ENCODE data around the gene SIGLEC15.

DNA sequence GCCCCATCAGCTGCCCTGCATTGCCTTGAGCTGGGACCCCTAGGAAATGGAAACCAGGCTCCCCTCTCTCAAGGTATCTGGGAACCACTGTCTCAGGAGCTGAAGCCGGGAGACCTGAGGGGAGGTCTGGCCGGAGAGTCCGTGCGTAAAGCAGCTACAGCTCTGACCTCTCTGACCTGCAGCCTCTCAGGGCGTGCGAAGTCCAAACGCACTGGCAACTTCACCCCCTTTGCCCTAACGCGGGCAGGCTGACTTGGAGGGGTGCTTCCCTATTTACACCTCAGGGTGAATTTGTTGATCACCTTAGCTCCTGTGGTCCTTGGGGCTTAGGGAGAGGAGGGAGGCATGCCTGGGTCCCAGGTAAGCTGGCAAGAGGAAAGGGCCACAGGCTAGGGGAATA lies 17.5 kb downstream of the SIGLEC15 start:
- TF ChIP-seq POLR2AphosphoS5 (IDR thresholded peaks at IDR 0.05) (no peak), POLR2A (IDR thresholded peaks at IDR 0.05) (no peak)
- TF ChIP-seq, protein P1, sequence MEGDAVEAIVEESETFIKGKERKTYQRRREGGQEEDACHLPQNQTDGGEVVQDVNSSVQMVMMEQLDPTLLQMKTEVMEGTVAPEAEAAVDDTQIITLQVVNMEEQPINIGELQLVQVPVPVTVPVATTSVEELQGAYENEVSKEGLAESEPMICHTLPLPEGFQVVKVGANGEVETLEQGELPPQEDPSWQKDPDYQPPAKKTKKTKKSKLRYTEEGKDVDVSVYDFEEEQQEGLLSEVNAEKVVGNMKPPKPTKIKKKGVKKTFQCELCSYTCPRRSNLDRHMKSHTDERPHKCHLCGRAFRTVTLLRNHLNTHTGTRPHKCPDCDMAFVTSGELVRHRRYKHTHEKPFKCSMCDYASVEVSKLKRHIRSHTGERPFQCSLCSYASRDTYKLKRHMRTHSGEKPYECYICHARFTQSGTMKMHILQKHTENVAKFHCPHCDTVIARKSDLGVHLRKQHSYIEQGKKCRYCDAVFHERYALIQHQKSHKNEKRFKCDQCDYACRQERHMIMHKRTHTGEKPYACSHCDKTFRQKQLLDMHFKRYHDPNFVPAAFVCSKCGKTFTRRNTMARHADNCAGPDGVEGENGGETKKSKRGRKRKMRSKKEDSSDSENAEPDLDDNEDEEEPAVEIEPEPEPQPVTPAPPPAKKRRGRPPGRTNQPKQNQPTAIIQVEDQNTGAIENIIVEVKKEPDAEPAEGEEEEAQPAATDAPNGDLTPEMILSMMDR (IDR thresholded peaks at IDR 0.05): no peak

Measured in breast epithelium (tissue), 3 donors.